ENCODE data around the gene ARHGAP8. TPM values are rescaled to one million over a fixed set of nuclear protein-coding genes. Genes with fewer than 3 reads are reported as not detected.

ARHGAP8 gene
- total RNA-seq, 2 experiments from 2014 or later: 0.30 to 0.37 TPM

- no peak overlapping the region for H3K27ac Mint-ChIP-seq
- H3K4me3 Mint-ChIP-seq: no peak overlapping the region
- peaks cover 15% of the 10 kb centered on the region for H3K9me3 Mint-ChIP-seq
- peaks cover 6% of the 10 kb centered on the region for H3K27me3 Mint-ChIP-seq
- H3K36me3 Mint-ChIP-seq (ENCODE audit: low read depth): no peaks in the 10 kb centered on the region
- no peak for DNase-seq
- no peaks in the 10 kb centered on the region for H3K4me1 Mint-ChIP-seq
- CTCF ChIA-PET: interaction anchor here (0.7 to 1.2 kb wide), 3 partner anchors 13 to 1152 kb away, joined by 3 to 6 read pairs (median 4); no protein-coding TSS in a partner anchor
- POLR2A ChIA-PET: no interaction called here
These were observed 20.7 kb downstream of the ARHGAP8 start for GRCh38 chr22:44773082-44773481.

DNA sequence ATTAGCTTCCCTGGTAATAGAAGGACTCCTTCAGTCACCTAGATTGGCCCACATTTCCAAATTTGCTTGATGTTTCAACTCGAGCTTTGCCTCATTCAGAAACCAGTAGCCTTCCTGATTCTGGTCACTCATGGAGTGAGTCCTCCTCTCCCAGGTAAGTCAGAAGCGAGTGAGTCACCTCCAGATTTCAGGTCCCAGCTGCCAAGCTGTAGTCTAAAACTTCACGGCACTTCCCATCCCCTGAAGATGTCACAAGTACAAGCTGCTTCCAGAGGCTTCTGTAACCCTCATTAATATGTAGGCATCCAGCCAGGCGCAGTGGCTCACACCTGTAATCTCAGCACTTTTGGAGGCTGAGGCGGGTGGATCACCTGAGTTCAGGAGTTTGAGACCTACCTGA is 23.5 kb downstream of the ARHGAP8 start:
- no peak for DNase-seq
- H3K36me3 Mint-ChIP-seq (ENCODE audit: low read depth): no peaks in the 10 kb centered on the region
- no peaks in the 10 kb centered on the region for H3K4me1 Mint-ChIP-seq
- ChIA-PET POLR2A (no interaction called here), CTCF (no interaction called here)
- H3K4me3 Mint-ChIP-seq: no peak overlapping the region
- peaks cover 14% of the 10 kb centered on the region for H3K9me3 Mint-ChIP-seq
- H3K27ac Mint-ChIP-seq: no peak overlapping the region
- peaks cover 4% of the 10 kb centered on the region for H3K27me3 Mint-ChIP-seq

DNA sequence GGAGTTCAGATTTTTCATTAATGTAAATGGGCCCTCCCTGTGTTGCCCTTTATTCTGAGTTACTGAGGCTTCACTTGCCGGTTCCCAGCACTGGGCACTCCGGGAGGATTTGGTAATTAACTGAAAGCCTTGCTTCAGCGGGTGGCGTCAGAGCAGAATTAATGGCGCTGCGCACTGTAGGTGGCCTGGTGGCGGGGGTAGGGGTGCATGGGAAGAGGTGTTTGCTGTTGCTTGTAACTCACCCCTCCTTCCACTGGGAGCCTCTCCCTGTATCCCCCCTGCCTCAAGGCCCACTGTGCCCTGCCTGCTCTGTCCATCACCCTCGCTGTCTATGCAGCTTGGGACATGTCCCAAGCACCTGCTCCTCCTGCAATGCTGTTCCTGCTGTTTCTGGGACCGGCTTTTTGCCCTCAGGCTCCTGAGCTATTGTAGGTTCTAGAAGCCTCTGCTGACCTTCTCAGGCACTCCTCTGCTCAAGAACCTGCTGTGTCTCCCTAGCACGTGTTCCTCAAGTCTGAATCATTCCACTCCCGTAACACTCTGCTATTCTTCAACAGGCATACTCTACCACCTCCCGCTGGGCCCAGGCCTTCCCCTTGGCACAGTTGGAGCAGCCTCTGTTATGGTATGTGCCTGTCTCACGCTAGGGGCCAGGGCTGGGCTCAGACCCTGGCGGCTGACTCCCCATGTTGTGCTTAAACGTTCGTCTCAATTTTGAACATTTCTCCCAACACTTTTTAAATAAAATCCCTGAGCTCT is 24.4 kb downstream of the ARHGAP8 start:
- H3K9me3 Mint-ChIP-seq: peaks cover 13% of the 10 kb centered on the region
- peaks cover 3% of the 10 kb centered on the region for H3K27me3 Mint-ChIP-seq
- DNase-seq: no peak
- H3K4me1 Mint-ChIP-seq: no peaks in the 10 kb centered on the region
- H3K4me3 Mint-ChIP-seq: no peak overlapping the region
- CTCF ChIA-PET: interaction anchor here (0.9 kb wide), 1 partner anchor 19 kb away, joined by 3 read pairs; no protein-coding TSS in a partner anchor
- H3K36me3 Mint-ChIP-seq (ENCODE audit: low read depth): no peaks in the 10 kb centered on the region
- H3K27ac Mint-ChIP-seq: no peak overlapping the region
- POLR2A ChIA-PET: no interaction called here

GRCh38 chr22:44777364-44777755 is 25.0 kb downstream of the ARHGAP8 start:
- H3K27me3 Mint-ChIP-seq: peaks cover 2% of the 10 kb centered on the region
- CTCF ChIA-PET: interaction anchor here (0.9 kb wide), 1 partner anchor 19 kb away, joined by 3 read pairs; no protein-coding TSS in a partner anchor
- H3K9me3 Mint-ChIP-seq: peaks cover 11% of the 10 kb centered on the region
- no peak for DNase-seq
- H3K4me1 Mint-ChIP-seq: no peaks in the 10 kb centered on the region
- no peak overlapping the region for H3K27ac Mint-ChIP-seq
- no peaks in the 10 kb centered on the region for H3K36me3 Mint-ChIP-seq (ENCODE audit: low read depth)
- no peak overlapping the region for H3K4me3 Mint-ChIP-seq
- POLR2A ChIA-PET: no interaction called here

DNA sequence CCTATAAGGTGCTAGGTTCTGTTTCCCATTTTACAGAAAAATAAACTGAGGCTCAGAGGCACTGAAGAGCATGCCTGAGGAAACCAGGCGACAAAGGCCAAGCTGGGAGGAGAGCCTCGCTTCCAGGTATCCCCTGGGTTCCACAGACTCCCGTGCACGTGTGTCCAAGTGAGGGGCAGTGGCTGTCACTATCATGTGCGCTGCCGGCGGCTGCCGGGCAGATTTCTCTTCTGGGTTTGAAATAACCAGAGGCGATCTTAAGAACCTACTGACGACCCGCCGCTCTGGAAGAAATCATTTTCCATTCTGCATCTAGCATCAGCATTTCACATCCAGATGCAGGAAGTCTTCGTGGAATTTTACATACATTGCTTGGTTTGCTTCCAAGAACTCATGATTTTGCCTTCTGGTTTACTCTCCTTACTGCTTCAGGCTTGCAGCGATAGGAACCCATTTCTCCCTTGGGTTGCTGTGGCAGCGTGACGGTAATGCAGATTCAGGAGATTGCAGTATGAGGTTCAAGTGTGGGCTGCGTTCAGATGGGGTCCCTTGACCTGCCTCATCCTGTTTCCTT is 28.6 kb downstream of the ARHGAP8 start:
- peaks cover 2% of the 10 kb centered on the region for H3K27me3 Mint-ChIP-seq
- H3K4me3 Mint-ChIP-seq: no peak overlapping the region
- no peak overlapping the region for H3K27ac Mint-ChIP-seq
- POLR2A ChIA-PET: no interaction called here
- H3K36me3 Mint-ChIP-seq (ENCODE audit: low read depth): no peaks in the 10 kb centered on the region
- CTCF ChIA-PET: no interaction called here
- H3K9me3 Mint-ChIP-seq: no peaks in the 10 kb centered on the region
- no peaks in the 10 kb centered on the region for H3K4me1 Mint-ChIP-seq
- DNase-seq: no peak

DNA sequence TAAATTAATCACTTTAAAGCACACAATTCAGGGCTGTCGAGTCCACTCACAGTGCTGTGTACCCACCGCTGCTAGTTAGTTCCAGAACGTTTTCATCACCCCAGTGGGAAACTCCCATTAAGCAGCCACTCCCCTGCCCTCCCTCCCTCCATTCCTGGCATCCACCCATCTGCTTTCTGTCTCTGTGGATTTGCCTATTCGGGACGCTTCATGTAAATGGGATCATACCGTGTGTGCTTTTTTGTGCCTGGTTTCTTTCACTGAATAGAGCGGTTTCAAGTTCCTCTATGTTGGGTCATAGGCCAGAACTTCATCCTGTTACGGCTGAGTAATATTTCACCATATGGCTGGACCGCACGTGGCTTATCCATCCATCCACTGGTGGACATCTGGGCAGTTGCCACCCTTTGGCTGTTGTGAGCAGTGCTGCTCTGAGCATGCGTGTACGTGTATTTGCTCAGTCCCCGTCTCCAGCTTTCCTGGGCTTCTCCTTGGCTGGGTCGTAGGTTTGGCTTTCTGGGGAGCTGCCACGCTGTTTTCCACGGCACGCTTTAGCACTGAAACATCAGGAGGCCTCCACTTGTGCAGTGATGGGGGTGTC is 30.1 kb downstream of the ARHGAP8 start:
- peaks cover 2% of the 10 kb centered on the region for H3K27me3 Mint-ChIP-seq
- no peak for DNase-seq
- no peak overlapping the region for H3K4me3 Mint-ChIP-seq
- ChIA-PET POLR2A (no interaction called here), CTCF (no interaction called here)
- H3K27ac Mint-ChIP-seq: no peak overlapping the region
- no peaks in the 10 kb centered on the region for H3K4me1 Mint-ChIP-seq
- H3K36me3 Mint-ChIP-seq (ENCODE audit: low read depth): no peaks in the 10 kb centered on the region
- no peaks in the 10 kb centered on the region for H3K9me3 Mint-ChIP-seq

GRCh38 chr22:44783091-44783490 is 30.7 kb downstream of the ARHGAP8 start:
- no peaks in the 10 kb centered on the region for H3K9me3 Mint-ChIP-seq
- ChIA-PET POLR2A (no interaction called here), CTCF (no interaction called here)
- H3K27me3 Mint-ChIP-seq: peaks cover 2% of the 10 kb centered on the region
- H3K27ac Mint-ChIP-seq: no peak overlapping the region
- no peaks in the 10 kb centered on the region for H3K4me1 Mint-ChIP-seq
- no peak for DNase-seq
- H3K36me3 Mint-ChIP-seq (ENCODE audit: low read depth): no peaks in the 10 kb centered on the region
- no peak overlapping the region for H3K4me3 Mint-ChIP-seq

GRCh38 chr22:44783581-44783980 is 31.2 kb downstream of the ARHGAP8 start:
- H3K4me3 Mint-ChIP-seq: no peak overlapping the region
- H3K9me3 Mint-ChIP-seq: no peaks in the 10 kb centered on the region
- no peak overlapping the region for H3K27ac Mint-ChIP-seq
- ChIA-PET POLR2A (no interaction called here), CTCF (no interaction called here)
- H3K27me3 Mint-ChIP-seq: peaks cover 2% of the 10 kb centered on the region
- no peaks in the 10 kb centered on the region for H3K4me1 Mint-ChIP-seq
- DNase-seq: no peak
- no peaks in the 10 kb centered on the region for H3K36me3 Mint-ChIP-seq (ENCODE audit: low read depth)

GRCh38 chr22:44786136-44786535 is 33.8 kb downstream of the ARHGAP8 start:
- Mint-ChIP-seq H3K9me3 (no peaks in the 10 kb centered on the region), H3K36me3 (ENCODE audit: low read depth) (no peaks in the 10 kb centered on the region), H3K4me3 (no peak overlapping the region), H3K27me3 (no peaks in the 10 kb centered on the region), H3K4me1 (no peaks in the 10 kb centered on the region), H3K27ac (no peak overlapping the region)
- DNase-seq: no peak
- CTCF ChIA-PET: no interaction called here
- POLR2A ChIA-PET: interaction anchor here (0.6 kb wide), 1 partner anchor 71 kb away, joined by 3 read pairs; no protein-coding TSS in a partner anchor

DNA sequence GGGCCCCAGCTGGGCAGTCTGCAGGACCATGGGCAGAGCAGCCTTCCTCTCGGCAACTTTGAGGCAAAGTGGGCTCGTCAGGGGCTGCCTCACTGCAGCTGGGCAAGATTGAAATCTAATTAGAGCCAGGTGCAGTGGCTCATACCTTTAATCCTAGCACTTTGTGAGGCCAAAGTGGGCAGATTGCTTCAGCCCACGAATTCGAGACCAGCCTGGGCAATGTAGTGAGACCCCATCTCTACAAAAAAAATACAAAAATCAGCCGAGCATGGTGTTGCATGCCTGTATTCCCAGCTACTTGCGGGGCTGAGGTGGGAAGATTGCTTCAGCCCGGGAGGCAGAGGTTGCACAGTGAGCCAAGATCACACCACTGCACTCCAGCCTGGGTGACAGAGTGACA is 34.2 kb downstream of the ARHGAP8 start:
- Mint-ChIP-seq H3K9me3 (no peaks in the 10 kb centered on the region), H3K27ac (no peak overlapping the region), H3K27me3 (no peaks in the 10 kb centered on the region), H3K4me1 (no peaks in the 10 kb centered on the region), H3K36me3 (ENCODE audit: low read depth) (no peaks in the 10 kb centered on the region), H3K4me3 (no peak overlapping the region)
- ChIA-PET CTCF (no interaction called here), POLR2A (interaction anchor here (0.6 kb wide), 1 partner anchor 72 kb away, joined by 3 read pairs; no protein-coding TSS in a partner anchor)
- DNase-seq: no peak

DNA sequence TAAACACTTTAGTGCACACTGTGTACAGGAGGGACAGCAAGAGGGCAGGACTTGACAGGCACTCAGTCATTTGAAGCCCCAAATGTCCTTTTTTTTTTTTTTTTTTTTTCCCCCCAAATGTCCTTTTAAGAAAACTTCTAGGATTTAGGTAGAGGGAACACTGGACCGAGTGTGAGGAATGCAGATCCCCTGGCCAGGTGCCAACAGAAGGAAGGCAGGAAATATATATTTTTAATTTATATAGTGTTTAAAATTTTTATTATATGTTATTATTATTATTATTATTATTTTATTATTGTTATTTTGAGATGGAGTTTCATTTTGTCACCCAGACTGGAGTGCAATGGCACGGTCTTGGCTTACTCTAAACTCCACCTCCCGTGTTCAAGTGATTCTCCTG is 35.5 kb downstream of the ARHGAP8 start:
- H3K9me3 Mint-ChIP-seq: no peaks in the 10 kb centered on the region
- CTCF ChIA-PET: interaction anchor here (0.6 kb wide), 1 partner anchor 632 kb away, joined by 3 read pairs; no protein-coding TSS in a partner anchor
- no peak overlapping the region for H3K4me3 Mint-ChIP-seq
- no peaks in the 10 kb centered on the region for H3K27me3 Mint-ChIP-seq
- H3K4me1 Mint-ChIP-seq: no peaks in the 10 kb centered on the region
- DNase-seq: no peak
- POLR2A ChIA-PET: no interaction called here
- H3K27ac Mint-ChIP-seq: no peak overlapping the region
- no peaks in the 10 kb centered on the region for H3K36me3 Mint-ChIP-seq (ENCODE audit: low read depth)

DNA sequence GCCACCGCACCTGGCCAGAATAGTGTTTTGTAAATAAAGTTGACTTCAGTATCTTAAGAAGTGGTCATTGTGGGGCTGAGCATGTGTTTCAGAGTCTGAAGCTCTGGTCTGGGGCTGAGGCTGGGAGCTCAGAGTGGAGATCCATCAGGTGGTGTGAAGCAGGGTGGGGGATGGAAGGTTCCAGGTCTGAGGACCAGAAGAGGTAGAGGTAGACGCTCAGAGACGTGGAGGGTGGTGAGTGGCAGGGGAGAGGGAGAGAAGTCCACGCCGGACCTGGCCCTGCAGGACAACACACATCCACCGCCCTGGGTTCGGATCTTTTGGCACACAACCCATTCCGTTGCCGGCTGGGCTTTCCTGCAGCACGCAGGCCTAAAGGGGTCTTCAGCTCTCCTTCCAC is 40.7 kb downstream of the ARHGAP8 start:
- no peak for DNase-seq
- H3K36me3 Mint-ChIP-seq (ENCODE audit: low read depth): no peaks in the 10 kb centered on the region
- H3K4me1 Mint-ChIP-seq: no peaks in the 10 kb centered on the region
- ChIA-PET POLR2A (no interaction called here), CTCF (interaction anchor here (0.9 kb wide), 1 partner anchor 14 kb away, joined by 4 read pairs; no protein-coding TSS in a partner anchor)
- no peak overlapping the region for H3K27ac Mint-ChIP-seq
- no peak overlapping the region for H3K4me3 Mint-ChIP-seq
- H3K27me3 Mint-ChIP-seq: no peaks in the 10 kb centered on the region
- no peaks in the 10 kb centered on the region for H3K9me3 Mint-ChIP-seq

- Mint-ChIP-seq H3K9me3 (no peaks in the 10 kb centered on the region), H3K4me3 (no peak overlapping the region), H3K27ac (no peak overlapping the region)
These were observed 41.3 kb downstream of the ARHGAP8 start for GRCh38 chr22:44793506-44794172.

More at GRCh38 chr22:44793506-44794172, 41.3 kb downstream of the ARHGAP8 start:
- Mint-ChIP-seq H3K4me1 (no peaks in the 10 kb centered on the region), H3K27me3 (no peaks in the 10 kb centered on the region), H3K36me3 (ENCODE audit: low read depth) (no peaks in the 10 kb centered on the region)
- CTCF ChIA-PET: interaction anchor here (0.9 kb wide), 1 partner anchor 14 kb away, joined by 4 read pairs; no protein-coding TSS in a partner anchor
- no peak for DNase-seq
- POLR2A ChIA-PET: no interaction called here

Measured in activated CD4-positive, alpha-beta T cell treated with anti-CD3 and anti-CD28 coated beads, Interleukin-2, amount 10 ng/mL, durations not matched to agents 7 days and 5 days (primary cell).